NB4 (cell line): ENCODE data around the gene PTGDS.

Source experiments
- DNase-seq: peaks from one replicate; pipeline ENCODE4 v3.0.0; 2010; ENCODE audit warnings: low read depth
- H3K4me3 ChIP-seq: one replicate; pipeline ENCODE4 v1.5.1; 2011; ENCODE audit warnings: mild to moderate bottlenecking, low read depth, low read length, moderate library complexity
- CTCF ChIP-seq: IDR thresholded peaks from one replicate; pipeline ENCODE4 v1.5.1; 2012; ENCODE audit warnings: low read depth, low read length
- MAX ChIP-seq: IDR thresholded peaks from 2 replicates; pipeline ENCODE4 v1.6.1; 2011; ENCODE audit warnings: low read depth, low read length
- MYC ChIP-seq: IDR thresholded peaks from 2 replicates; pipeline ENCODE4 v1.6.1; 2011; ENCODE audit warnings: low read depth, low read length
- POLR2A ChIP-seq: IDR thresholded peaks from 2 replicates; pipeline ENCODE4 v1.6.1; 2011; ENCODE audit warnings: mild to moderate bottlenecking; ENCODE audit not compliant: insufficient read length; ENCODE audit errors: extremely low read depth

PTGDS gene

GRCh38 chr9:137014166-137014565 is 36.9 kb downstream of the PTGDS start:
- no peak overlapping the region for H3K4me3 ChIP-seq
- TF ChIP-seq MYC (no peak), CTCF (no peak), MAX (no peak), POLR2A (no peak)
- DNase-seq = no peak

DNA sequence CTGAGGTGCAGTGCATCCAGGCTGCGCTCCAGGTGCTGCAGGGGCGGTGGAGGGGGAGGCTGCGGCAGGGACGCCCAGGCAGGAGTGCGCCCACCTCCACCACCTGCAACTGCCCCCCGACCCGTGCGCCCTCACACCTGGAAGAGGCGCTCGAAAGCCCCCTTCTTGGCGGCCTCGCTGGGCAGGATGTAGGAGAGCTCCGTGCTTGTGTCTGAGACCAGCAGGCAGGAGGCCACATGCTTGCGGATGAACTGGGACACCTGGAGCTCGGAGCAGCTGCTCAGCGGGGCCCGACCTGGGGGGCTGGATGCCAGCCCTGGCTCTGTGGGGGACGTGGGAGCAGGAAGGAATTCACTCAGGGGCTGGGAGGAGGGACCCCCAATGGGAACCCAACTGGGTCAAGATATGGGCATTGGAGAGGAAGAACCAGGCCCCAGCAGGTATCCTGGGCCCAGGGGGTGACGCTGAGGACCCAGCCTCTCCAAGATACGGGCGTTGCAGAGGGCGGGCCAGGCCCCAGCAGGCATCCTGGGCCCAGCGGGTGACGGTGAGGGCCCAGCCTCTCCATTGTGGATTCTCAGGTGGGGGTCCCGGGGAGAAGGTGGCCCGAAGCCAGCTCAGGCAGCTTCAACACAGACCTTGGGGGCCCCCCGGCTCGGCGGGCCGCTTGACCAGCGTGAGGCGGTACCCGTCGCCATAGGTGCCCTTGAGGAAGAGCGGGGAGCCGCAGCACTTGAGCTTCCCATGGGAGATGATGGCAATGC is 37.7 kb downstream of the PTGDS start:
- H3K4me3 ChIP-seq = no peak overlapping the region
- TF ChIP-seq MAX (no peak), CTCF (no peak), MYC (no peak), POLR2A (no peak)
- DNase-seq = no peak

DNA sequence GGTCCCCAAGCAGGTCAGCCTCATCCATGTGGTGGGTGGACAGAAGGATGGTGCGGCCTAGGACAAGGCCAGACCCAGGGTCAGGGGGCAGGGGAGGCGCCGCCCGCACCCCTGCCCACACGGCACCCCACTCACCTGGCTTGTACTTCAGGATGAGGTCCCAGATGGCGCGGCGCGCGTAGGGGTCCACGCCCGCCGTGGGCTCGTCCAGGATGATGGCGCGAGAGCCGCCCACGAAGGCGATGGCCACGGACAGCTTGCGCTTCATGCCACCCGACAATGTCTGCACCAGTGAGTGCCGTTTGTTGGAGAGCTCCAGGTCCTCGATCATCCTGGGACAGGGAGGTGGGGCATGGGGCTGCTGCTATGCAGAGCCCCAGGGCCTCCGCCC is 38.2 kb downstream of the PTGDS start:
- H3K4me3 ChIP-seq = no peak overlapping the region
- TF ChIP-seq MAX (no peak), MYC (no peak), CTCF (no peak), POLR2A (no peak)

DNA sequence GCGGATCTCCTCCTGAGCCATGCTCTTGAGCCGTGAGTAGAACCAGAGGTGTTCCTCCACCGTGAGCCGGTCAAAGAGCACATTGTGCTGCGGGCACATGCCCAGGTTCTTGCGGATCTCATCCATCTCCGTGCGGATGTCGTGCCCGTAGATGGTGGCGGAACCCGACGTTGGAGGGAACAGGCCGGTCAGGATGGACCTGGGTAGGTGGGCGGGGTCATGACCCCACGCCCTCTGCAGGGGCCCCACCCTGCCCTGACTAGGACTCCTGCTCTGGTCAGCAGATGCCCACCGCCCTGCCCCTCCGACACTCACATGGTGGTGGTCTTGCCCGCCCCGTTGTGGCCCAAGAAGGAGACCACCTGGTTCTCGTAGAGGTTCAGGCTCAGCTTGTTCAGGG is 38.7 kb downstream of the PTGDS start:
- TF ChIP-seq MYC = no peak
- no peak for TF ChIP-seq POLR2A
- TF ChIP-seq CTCF = no peak
- TF ChIP-seq MAX = no peak
- H3K4me3 ChIP-seq = no peak overlapping the region
- DNase-seq = no peak

More for the DNA sequence above, 38.2 kb downstream of the PTGDS start:
- DNase-seq = no peak

GRCh38 chr9:137016436-137016835 is 39.1 kb downstream of the PTGDS start:
- TF ChIP-seq CTCF = no peak
- TF ChIP-seq MYC = no peak
- TF ChIP-seq MAX = no peak
- H3K4me3 ChIP-seq = no peak overlapping the region
- no peak for DNase-seq

DNA sequence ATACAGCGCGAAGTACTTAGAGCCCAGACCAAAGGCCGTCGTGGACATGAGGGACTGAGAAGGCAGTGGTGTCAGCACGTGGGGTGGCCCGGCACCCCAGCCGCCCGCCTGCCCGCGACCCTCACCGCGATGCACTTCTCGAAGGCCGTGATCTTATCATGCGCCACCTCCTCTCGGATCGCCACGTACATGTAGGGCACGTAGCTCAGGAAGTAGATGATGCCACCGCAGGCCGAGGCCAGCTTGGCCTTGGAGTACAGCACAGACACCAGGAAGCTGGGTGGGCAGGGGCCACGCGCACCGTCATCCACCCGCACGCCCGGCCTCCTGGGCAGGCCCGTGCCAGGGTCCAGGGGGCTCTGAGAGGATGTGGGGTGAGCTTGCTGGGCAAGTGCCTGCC is 39.8 kb downstream of the PTGDS start:
- H3K4me3 ChIP-seq = no peak overlapping the region
- TF ChIP-seq POLR2A = no peak
- no peak for TF ChIP-seq MYC
- DNase-seq = no peak
